ENCODE data around the gene ELMO1.

The ELMO1 gene

GRCh38 chr7:37341033-37341630 is 107.5 kb downstream of the ELMO1 start:
- no peak for DNase-seq

- DNase-seq, result no peak
Measured at GRCh38 chr7:37338966-37339365, 109.7 kb downstream of the ELMO1 start.

GRCh38 chr7:37337522-37337921 is 111.1 kb downstream of the ELMO1 start:
- no peak for DNase-seq

GRCh38 chr7:37336259-37336658 is 112.4 kb downstream of the ELMO1 start:
- no peak for DNase-seq

GRCh38 chr7:37333075-37333474 is 115.6 kb downstream of the ELMO1 start:
- no peak for DNase-seq

GRCh38 chr7:37332243-37333016 is 116.2 kb downstream of the ELMO1 start:
- no peak for DNase-seq

GRCh38 chr7:37330775-37331174 is 117.9 kb downstream of the ELMO1 start:
- DNase-seq, result no peak

GRCh38 chr7:37329940-37330339 is 118.7 kb downstream of the ELMO1 start:
- DNase-seq, result no peak

- no peak for DNase-seq
Measured at GRCh38 chr7:37327288-37327687, 121.4 kb downstream of the ELMO1 start.

- no peak for DNase-seq
Measured at GRCh38 chr7:37323966-37324365, 124.7 kb downstream of the ELMO1 start.

GRCh38 chr7:37322831-37323230 is 125.8 kb downstream of the ELMO1 start:
- DNase-seq, result no peak

- DNase-seq, result no peak
Measured at GRCh38 chr7:37320848-37321468, 127.7 kb downstream of the ELMO1 start.

- DNase-seq, result no peak
Measured at GRCh38 chr7:37320140-37320847, 128.4 kb downstream of the ELMO1 start.

- no peak for DNase-seq
Measured at GRCh38 chr7:37318541-37318940, 130.1 kb downstream of the ELMO1 start.

- DNase-seq, result no peak
Measured at GRCh38 chr7:37315772-37316715, 132.6 kb downstream of the ELMO1 start.

GRCh38 chr7:37312608-37313007 is 136.1 kb downstream of the ELMO1 start:
- no peak for DNase-seq

- DNase-seq, result no peak
Measured at GRCh38 chr7:37311355-37311754, 137.3 kb downstream of the ELMO1 start.

- DNase-seq, result no peak
Measured at GRCh38 chr7:37310327-37311080, 138.2 kb downstream of the ELMO1 start.

GRCh38 chr7:37309493-37309892 is 139.2 kb downstream of the ELMO1 start:
- no peak for DNase-seq

- DNase-seq, result no peak
Measured at GRCh38 chr7:37304921-37305320, 143.7 kb downstream of the ELMO1 start.

GRCh38 chr7:37297546-37297945 is 151.1 kb downstream of the ELMO1 start:
- no peak for DNase-seq

GRCh38 chr7:37295401-37295800 is 153.3 kb downstream of the ELMO1 start:
- no peak for DNase-seq
